H1 (cell line): ENCODE results near the gene RAET1L.

Experiments
- CBX5 ChIP-seq: fragments of 300-800, 300-1000 bp; sonication (generic); IDR thresholded peaks from 2 replicates; pipeline ENCODE4 v1.7.1; 2016; ENCODE audit warnings: antibody characterized with exemption, low read length, low read depth
- CBX8 ChIP-seq: fragments of 300-800, 300-1000 bp; sonication (generic); IDR thresholded peaks from 2 replicates; pipeline ENCODE4 v1.7.1; 2016; ENCODE audit warnings: low read depth, low read length, borderline replicate concordance
- CREB1 ChIP-seq: IDR thresholded peaks from 2 replicates; pipeline ENCODE4 v1.6.1; 2012; ENCODE audit warnings: inconsistent platforms
- CTCF ChIP-seq, 3 experiments: IDR thresholded peaks; 1 replicate in 2 of 3; 2 replicates in 1 of 3; pipeline versions ENCODE4 v1.5.1 to v1.6.1; 2011; ENCODE audit warnings: low read length in 3 of 3, mild to moderate bottlenecking in 3 of 3, inconsistent platforms in 2 of 3, low read depth in 1 of 3, moderate library complexity in 1 of 3; ENCODE audit not compliant: insufficient read depth in 1 of 3; ENCODE audit errors: control extremely low read depth in 1 of 3
- HDAC2 ChIP-seq, 2 experiments: fragments of 300-600 bp in 1 of 2; sonication (generic) in 1 of 2; IDR thresholded peaks; 2 replicates each; pipeline ENCODE4 v1.6.1; 2011 to 2012; ENCODE audit warnings: low read depth in 2 of 2, low read length in 2 of 2, mild to moderate bottlenecking in 2 of 2, moderate library complexity in 2 of 2, borderline replicate concordance in 1 of 2, inconsistent platforms in 1 of 2
- HDAC6 ChIP-seq: IDR thresholded peaks from one replicate; pipeline ENCODE4 v1.7.1; 2012; ENCODE audit warnings: low read depth, mild to moderate bottlenecking, inconsistent platforms, low read length, moderate library complexity
- JUND ChIP-seq: IDR thresholded peaks from 2 replicates; pipeline ENCODE4 v1.6.1; 2011; ENCODE audit warnings: mild to moderate bottlenecking, improper control_type of control experiment, low read length
- NANOG ChIP-seq: IDR thresholded peaks from 2 replicates; pipeline ENCODE4 v1.6.1; 2011; ENCODE audit warnings: low read length, low read depth, mild to moderate bottlenecking, inconsistent platforms; ENCODE audit not compliant: insufficient read depth, poor library complexity, severe bottlenecking
- POLR2A ChIP-seq, 2 experiments: IDR thresholded peaks; 1 replicate in 1 of 2; 2 replicates in 1 of 2; pipeline ENCODE4 v1.6.1; 2011; ENCODE audit warnings: low read depth in 2 of 2, low read length in 2 of 2, mild to moderate bottlenecking in 2 of 2; ENCODE audit errors: control extremely low read depth in 1 of 2
- POLR2AphosphoS5 ChIP-seq: IDR thresholded peaks from 2 replicates; pipeline ENCODE4 v1.6.1; 2011; ENCODE audit warnings: low read depth, low read length
- RAD21 ChIP-seq, 2 experiments: IDR thresholded peaks in 1 of 2; conservative IDR thresholded peaks in 1 of 2; 2 replicates each; pipeline ENCODE4 v1.6.1; 2011; ENCODE audit warnings: low read depth in 2 of 2, low read length in 2 of 2, improper control_type of control experiment in 1 of 2, inconsistent platforms in 1 of 2, mild to moderate bottlenecking in 1 of 2, moderate library complexity in 1 of 2
- SIX5 ChIP-seq: IDR thresholded peaks from 2 replicates; pipeline ENCODE4 v1.6.1; 2011; ENCODE audit warnings: mild to moderate bottlenecking, low read depth, low read length
- USF2 ChIP-seq: IDR thresholded peaks from 2 replicates; pipeline ENCODE4 v1.6.1; 2011; ENCODE audit warnings: low read length, improper control_type of control experiment

- TF ChIP-seq POLR2A (IDR thresholded peaks at IDR 0.05; ENCODE audit: control extremely low read depth in 1 of 2, low read depth in 2 of 2, low read length in 2 of 2) (no peak), HDAC6 (no peak), CTCF (IDR thresholded peaks at IDR 0.05; ENCODE audit: control extremely low read depth in 1 of 3, insufficient read depth in 1 of 3, low read depth in 1 of 3, low read length in 3 of 3) (no peak), CBX5 (no peak), CREB1 (no peak), SIX5 (no peak), USF2 (no peak), RAD21 (IDR thresholded peaks at IDR 0.05 in 1 of 2, conservative IDR thresholded peaks at IDR 0.05 in 1 of 2; ENCODE audit: low read depth in 2 of 2, low read length in 2 of 2) (no peak), POLR2AphosphoS5 (no peak), JUND (no peak), CBX8 (no peak), HDAC2 (IDR thresholded peaks at IDR 0.05; ENCODE audit: borderline replicate concordance in 1 of 2, low read depth in 2 of 2, low read length in 2 of 2) (no peak), NANOG (no peak)
Observed at GRCh38 chr6:150036081-150036480, 10.7 kb upstream of the RAET1L start.
